Measurements from ENCODE around the gene GPC3. TPM values are rescaled to one million over a fixed set of nuclear protein-coding genes. Genes with fewer than 3 reads are reported as not detected.

GPC3 gene
- total and polyA plus RNA-seq, 2 donors (not counting 3 experiments of a cell fraction or from before 2014, with no cell fraction given), result not detected

DNA sequence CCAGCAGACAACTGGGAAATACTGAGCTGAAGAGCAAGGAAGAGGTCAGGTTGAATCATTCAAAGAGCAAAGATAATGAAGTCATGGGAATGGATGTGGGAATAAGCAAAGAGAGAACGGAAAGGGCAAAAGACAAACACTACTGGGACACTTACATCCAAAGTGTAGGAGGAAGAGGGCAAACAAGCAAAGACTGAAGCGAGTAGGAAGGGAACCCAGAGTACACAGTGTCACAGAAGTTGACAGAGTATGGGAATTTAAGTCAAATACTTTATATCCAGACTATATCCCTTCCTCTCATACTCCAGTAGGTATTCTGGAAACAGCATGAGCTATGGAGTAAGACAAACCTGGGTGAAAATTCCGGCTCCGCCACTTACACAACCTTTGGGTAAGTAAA, 12.5 kb downstream of the GPC3 start:
- DNase-seq (ENCODE audit: low read depth, low spot score), result no peak
- Histone ChIP-seq H3K79me2 (ENCODE audit: control insufficient read depth, insufficient read depth, low read length) (no peaks in the 10 kb centered on the region), H3K4me3 (replicated peaks in 1 of 3; ENCODE audit: insufficient read depth in 1 of 3, low read depth in 1 of 3, low read length in 3 of 3) (no peak overlapping the region), H3K27ac (ENCODE audit: insufficient read depth, low read depth, low read length) (no peak overlapping the region), H3K9me1 (replicated peaks; ENCODE audit: control insufficient read depth, extremely low read depth, insufficient read depth, low read length) (no peaks in the 10 kb centered on the region), H2AFZ (ENCODE audit: low read depth, low read length) (no peak overlapping the region), H3K9ac (replicated peaks; ENCODE audit: extremely low read depth, insufficient read depth, low read length) (no peak overlapping the region), H3K4me1 (ENCODE audit: control insufficient read depth, extremely low read depth, insufficient read depth, low read length) (no peaks in the 10 kb centered on the region), H3K9me3 (replicated peaks; ENCODE audit: control insufficient read depth, insufficient read depth, low read length) (no peaks in the 10 kb centered on the region), H3K4me2 (ENCODE audit: insufficient read depth, low read length) (no peak overlapping the region), H4K20me1 (replicated peaks; ENCODE audit: control insufficient read depth, extremely low read depth, insufficient read depth, low read length) (no peaks in the 10 kb centered on the region), H3K27me3 (ENCODE audit: control insufficient read depth in 2 of 2, insufficient read depth in 2 of 2, low read length in 2 of 2) (no peaks in the 10 kb centered on the region), H3K36me3 (ENCODE audit: control insufficient read depth in 2 of 2, extremely low read depth in 1 of 2, insufficient read depth in 2 of 2, low read length in 2 of 2) (no peaks in the 10 kb centered on the region)
- TF ChIP-seq POLR2A (IDR thresholded peaks at IDR 0.05; ENCODE audit: low read depth, low read length) (no peak), CTCF (IDR thresholded peaks at IDR 0.05; ENCODE audit: extremely low read depth in 1 of 2, insufficient read depth in 1 of 2, low read depth in 1 of 2, low read length in 2 of 2) (no peak), EZH2 (IDR thresholded peaks at IDR 0.05; ENCODE audit: borderline replicate concordance, low read depth, low read length, severe bottlenecking) (no peak), MYC (IDR thresholded peaks at IDR 0.05; ENCODE audit: low read depth, low read length) (no peak)
- no peak for FAIRE-seq
- dilution Hi-C loops (cut with MboI; ENCODE audit: extremely low pct_ligation_motif_present, low sequenced_read_pairs), result no loop called here
- ChIA-PET POLR2A (no interaction called here), CTCF (no interaction called here)
- no TSS peak for BruUV-seq (replicated peaks)
- intact Hi-C loops (cut with micrococcal nuclease), result no loop called here

- Histone ChIP-seq H3K9me3 (replicated peaks; ENCODE audit: control insufficient read depth, insufficient read depth, low read length) (no peaks in the 10 kb centered on the region), H3K4me2 (ENCODE audit: insufficient read depth, low read length) (no peak overlapping the region), H3K4me3 (replicated peaks in 1 of 3; ENCODE audit: insufficient read depth in 1 of 3, low read depth in 1 of 3, low read length in 3 of 3) (no peak overlapping the region), H3K79me2 (ENCODE audit: control insufficient read depth, insufficient read depth, low read length) (no peaks in the 10 kb centered on the region), H3K36me3 (ENCODE audit: control insufficient read depth in 2 of 2, extremely low read depth in 1 of 2, insufficient read depth in 2 of 2, low read length in 2 of 2) (no peaks in the 10 kb centered on the region), H4K20me1 (replicated peaks; ENCODE audit: control insufficient read depth, extremely low read depth, insufficient read depth, low read length) (no peaks in the 10 kb centered on the region), H3K4me1 (ENCODE audit: control insufficient read depth, extremely low read depth, insufficient read depth, low read length) (no peaks in the 10 kb centered on the region), H3K9ac (replicated peaks; ENCODE audit: extremely low read depth, insufficient read depth, low read length) (no peak overlapping the region), H3K27ac (ENCODE audit: insufficient read depth, low read depth, low read length) (no peak overlapping the region), H2AFZ (ENCODE audit: low read depth, low read length) (no peak overlapping the region), H3K27me3 (ENCODE audit: control insufficient read depth in 2 of 2, insufficient read depth in 2 of 2, low read length in 2 of 2) (no peaks in the 10 kb centered on the region), H3K9me1 (replicated peaks; ENCODE audit: control insufficient read depth, extremely low read depth, insufficient read depth, low read length) (no peaks in the 10 kb centered on the region)
- POLR2A ChIA-PET, result no interaction called here
- no TSS peak for BruUV-seq (replicated peaks)
- TF ChIP-seq EZH2 (IDR thresholded peaks at IDR 0.05; ENCODE audit: borderline replicate concordance, low read depth, low read length, severe bottlenecking) (no peak), POLR2A (IDR thresholded peaks at IDR 0.05; ENCODE audit: low read depth, low read length) (no peak), MYC (IDR thresholded peaks at IDR 0.05; ENCODE audit: low read depth, low read length) (no peak), POLR2AphosphoS5 (IDR thresholded peaks at IDR 0.05; ENCODE audit: insufficient read depth, low read depth, low read length) (no peak), MAX (IDR thresholded peaks at IDR 0.05; ENCODE audit: insufficient read depth, insufficient read length) (no peak), GATA2 (IDR thresholded peaks at IDR 0.05; ENCODE audit: insufficient read depth, insufficient read length, low read depth, low read length) (no peak), FOS (IDR thresholded peaks at IDR 0.05; ENCODE audit: borderline replicate concordance, insufficient read depth, low read length) (no peak), JUN (IDR thresholded peaks at IDR 0.05; ENCODE audit: borderline replicate concordance, insufficient read depth, insufficient read length, low read depth) (no peak), CTCF (IDR thresholded peaks at IDR 0.05; ENCODE audit: extremely low read depth in 1 of 2, insufficient read depth in 1 of 2, low read depth in 1 of 2, low read length in 2 of 2) (no peak)
- CTCF ChIA-PET, result no interaction called here
- dilution Hi-C loops (cut with MboI; ENCODE audit: extremely low pct_ligation_motif_present, low sequenced_read_pairs) (no loop called here), intact Hi-C loops (cut with micrococcal nuclease) (no loop called here)
- no peak for FAIRE-seq
- no peak for DNase-seq (ENCODE audit: low read depth, low spot score)
Measured at GRCh38 chrX:133971586-133971985, 13.8 kb downstream of the GPC3 start.
